ENCODE data around the gene GAL3ST3.
"Not testable (repeated sequence)": the region's sequence is repeated elsewhere in the genome, so short reads cannot be mapped to it uniquely, and the experiment has no call there.

GAL3ST3 gene

GRCh38 chr11:66011785-66012303 is 37.1 kb downstream of the GAL3ST3 start, which contains the start of gene CST6:
CST6 (plus strand) TSS chr11:66012008; CDS start chr11:66012045, 37 bp downstream.
- DNase-seq: no peak

- no peak for DNase-seq
These were observed 37.6 kb downstream of the GAL3ST3 start for GRCh38 chr11:66011239-66011784.

GRCh38 chr11:66010036-66010435 is 38.9 kb downstream of the GAL3ST3 start:
- DNase-seq: not testable (repeated sequence)

- DNase-seq: no peak
These were observed 40.4 kb downstream of the GAL3ST3 start for GRCh38 chr11:66008468-66009101.

GRCh38 chr11:66008095-66008467 is 40.9 kb downstream of the GAL3ST3 start:
- no peak for DNase-seq

- DNase-seq: no peak
These were observed 41.7 kb downstream of the GAL3ST3 start for GRCh38 chr11:66007201-66007634.

GRCh38 chr11:66006891-66007176 is 42.1 kb downstream of the GAL3ST3 start:
- no peak for DNase-seq

GRCh38 chr11:66006134-66006890 is 42.6 kb downstream of the GAL3ST3 start:
- no peak for DNase-seq

- DNase-seq: no peak
These were observed 44.8 kb downstream of the GAL3ST3 start for GRCh38 chr11:66004186-66004585.

GRCh38 chr11:66003291-66003690 is 45.7 kb downstream of the GAL3ST3 start:
- DNase-seq: no peak

- DNase-seq: no peak
These were observed 46.2 kb downstream of the GAL3ST3 start for GRCh38 chr11:66002648-66003225.

GRCh38 chr11:66001942-66002647 is 46.9 kb downstream of the GAL3ST3 start, which contains the start of the genes BANF1 and EIF1AD:
BANF1 (plus strand) TSS chr11:66002503; CDS start chr11:66003251, 748 bp downstream.
EIF1AD (minus strand) TSS chr11:66002157; CDS start chr11:66000389, 1,768 bp downstream.
- DNase-seq: no peak

- DNase-seq: no peak
These were observed 51.7 kb downstream of the GAL3ST3 start for GRCh38 chr11:65997286-65997685.

- DNase-seq: no peak
These were observed 56.9 kb downstream of the GAL3ST3 start for GRCh38 chr11:65992056-65992455.
